PC-3 (cell line): ENCODE measurements around the gene CENPB.

Experiments
- CTCF ChIP-seq: fragments of 300-600 bp; sonication (generic); conservative IDR thresholded peaks from 2 replicates; pipeline ENCODE4 v1.5.1; 2017; ENCODE audit warnings: antibody characterized with exemption, low read depth, mild to moderate bottlenecking, low read length
- EZH2 ChIP-seq: fragments of 300-600 bp; sonication (generic); IDR thresholded peaks from one replicate; pipeline ENCODE4 v1.6.1; 2017; ENCODE audit warnings: antibody characterized with exemption, mild to moderate bottlenecking, low read length; ENCODE audit not compliant: unreplicated experiment
- EZH2phosphoT487 ChIP-seq: fragments of 300-600 bp; sonication (generic); IDR thresholded peaks from 2 replicates; pipeline ENCODE4 v1.6.1; 2018; ENCODE audit warnings: mild to moderate bottlenecking, antibody characterized with exemption, low read length, borderline replicate concordance

GRCh38 chr20:3751305-3751674, 35.2 kb downstream of the CENPB start:
- no peak for TF ChIP-seq CTCF
- TF ChIP-seq EZH2 = no peak
- no peak for TF ChIP-seq EZH2phosphoT487
